ENCODE measurements around the gene APP. TPM values are rescaled to one million over a fixed set of nuclear protein-coding genes. Genes with fewer than 3 reads are reported as not detected.
A peak's percentile ranks its signal among the peaks of the same experiment; 100 is the strongest.

APP gene
- 100 to 1,000 TPM; 410 to 411 TPM for total RNA-seq
- long read RNA-seq, donor 1, transcript APP-201 (18 exons, 3,467 nt) = major isoform, 5 of 26 reads
- long read RNA-seq, donor 1, partial matches to known transcripts = 10 of 26 reads
- long read RNA-seq, donor 1, other reads (novel, unspliced or antisense) = 9 of 26 reads
- long read RNA-seq, donor 2, partial matches to known transcripts = 13 of 27 reads
- long read RNA-seq, donor 2, other reads (novel, unspliced or antisense) = 11 of 27 reads

DNA sequence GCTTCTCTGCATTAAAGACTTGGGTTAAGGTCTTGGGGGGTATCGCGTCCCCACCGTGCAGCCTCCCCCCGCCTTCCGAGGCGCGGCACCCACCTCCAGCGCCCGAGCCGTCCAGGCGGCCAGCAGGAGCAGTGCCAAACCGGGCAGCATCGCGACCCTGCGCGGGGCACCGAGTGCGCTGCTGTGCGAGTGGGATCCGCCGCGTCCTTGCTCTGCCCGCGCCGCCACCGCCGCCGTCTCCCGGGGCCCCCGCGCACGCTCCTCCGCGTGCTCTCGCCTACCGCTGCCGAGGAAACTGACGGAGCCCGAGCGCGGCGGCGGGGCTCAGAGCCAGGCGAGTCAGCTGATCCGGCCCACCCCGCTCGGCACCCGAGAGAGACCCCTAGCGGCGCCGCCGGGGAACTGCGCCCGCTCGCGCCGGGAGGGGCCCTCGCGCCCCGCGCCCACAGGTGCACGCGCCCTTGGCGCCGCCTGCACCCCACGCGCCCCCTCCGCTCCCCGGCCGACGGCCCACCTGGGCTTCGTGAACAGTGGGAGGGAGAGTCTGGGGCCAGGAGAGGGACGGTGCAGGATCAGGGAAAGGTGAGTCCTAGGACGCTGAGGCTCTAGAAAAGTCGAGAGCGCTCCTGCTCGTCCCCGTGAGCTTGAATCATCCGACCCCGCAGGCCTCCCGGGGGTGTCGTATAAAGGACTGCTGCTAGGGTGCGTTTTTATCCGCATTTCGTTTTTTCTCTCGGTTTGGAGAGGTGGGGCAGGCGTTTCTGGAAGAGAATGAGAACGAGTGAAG lies at the start of gene APP:
APP (minus strand) TSS at position 300 of the 787 bp plus-strand sequence; CDS start at position 150, 150 bp downstream.
- peak; percentile 96 for DNase-seq (ENCODE audit: low spot score)
- intact Hi-C loops (cut with DNase I) = loop anchor here in 1 of 2 donors (10.0 kb wide), 1 partner anchor 286 kb away; no protein-coding TSS in a partner anchor

DNA sequence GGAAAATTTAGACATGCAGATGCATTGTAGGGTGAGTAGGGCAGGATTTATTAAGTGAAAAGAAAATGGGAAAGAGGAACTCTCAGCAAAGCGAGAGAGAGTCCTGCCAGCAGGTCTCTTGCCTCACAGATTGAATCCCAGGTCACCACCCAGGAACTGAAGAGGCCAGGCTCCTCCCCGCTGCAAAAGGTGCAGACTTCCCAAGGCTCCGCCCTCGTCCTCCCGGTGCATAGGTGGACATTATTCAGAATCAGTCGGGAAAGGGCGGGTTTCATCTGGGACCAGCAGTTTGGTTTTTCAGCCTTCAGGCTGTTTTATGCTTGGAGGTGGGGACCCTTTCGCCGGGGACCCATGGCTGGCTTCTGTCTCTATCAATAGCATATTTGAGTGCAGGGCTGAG lies 41.6 kb upstream of the APP start:
- DNase-seq (ENCODE audit: low spot score) = no peak
- intact Hi-C loops (cut with DNase I) = no loop called here

DNA sequence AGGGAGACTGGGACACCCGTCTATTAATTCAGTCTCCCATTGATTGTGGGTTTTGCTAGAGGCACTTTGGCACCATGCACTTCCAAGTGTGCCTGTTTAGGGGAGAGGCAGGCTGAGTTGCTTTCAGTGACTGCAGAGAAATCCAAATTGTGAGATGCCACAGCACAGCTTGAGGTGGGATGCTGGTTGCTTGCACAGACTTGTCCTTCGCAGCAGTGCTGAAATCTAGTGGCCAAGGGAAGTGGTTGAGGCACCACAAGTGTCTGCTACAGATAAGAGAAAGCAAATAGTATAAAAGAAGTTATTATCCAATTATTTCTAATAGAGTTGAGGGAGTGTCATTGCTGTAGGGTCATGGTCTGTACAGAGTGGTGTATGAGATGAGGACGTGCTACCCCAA lies 40.0 kb upstream of the APP start:
- intact Hi-C loops (cut with DNase I) = no loop called here
- no peak for DNase-seq (ENCODE audit: low spot score)

DNA sequence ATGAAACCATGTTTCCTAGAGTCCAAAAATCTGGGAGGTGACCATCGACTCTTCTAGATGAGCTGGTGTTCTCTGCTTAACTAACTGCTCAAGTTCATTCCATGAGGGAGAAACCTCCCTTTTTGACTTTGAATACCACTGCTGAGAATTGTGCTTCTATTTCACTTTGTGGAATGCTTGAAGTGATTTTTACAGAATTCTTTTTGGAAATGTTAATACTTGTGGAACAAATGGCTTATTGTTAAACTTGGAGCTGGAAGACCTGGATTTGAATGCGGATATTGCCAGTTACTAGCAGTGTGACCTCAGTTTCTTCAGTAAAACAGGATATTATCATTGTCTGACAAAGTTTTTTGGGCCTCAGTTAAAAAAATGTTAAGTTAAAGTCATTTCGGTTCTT lies 36.5 kb upstream of the APP start:
- DNase-seq (ENCODE audit: low spot score) = no peak
- intact Hi-C loops (cut with DNase I) = no loop called here

DNA sequence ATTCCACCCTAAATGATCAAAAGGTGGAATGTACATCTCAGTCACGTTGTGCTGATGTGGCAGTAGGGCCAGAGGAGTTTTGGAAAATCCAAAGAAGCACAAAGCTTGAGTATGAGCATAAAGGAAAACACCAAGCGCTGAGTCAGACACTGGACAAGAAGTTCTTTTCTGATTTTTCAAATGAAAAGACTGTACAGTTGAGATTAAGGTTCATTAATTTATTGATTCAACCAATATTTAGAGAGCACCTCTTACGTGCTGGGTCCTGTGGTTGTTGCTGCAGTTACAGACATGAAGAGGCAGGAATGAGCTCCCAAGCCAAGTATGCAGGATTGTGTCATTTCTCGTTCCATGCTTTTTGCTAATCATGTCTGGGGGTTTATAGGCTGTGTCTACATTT lies 28.9 kb upstream of the APP start:
- intact Hi-C loops (cut with DNase I) = no loop called here
- DNase-seq (ENCODE audit: low spot score) = no peak

DNA sequence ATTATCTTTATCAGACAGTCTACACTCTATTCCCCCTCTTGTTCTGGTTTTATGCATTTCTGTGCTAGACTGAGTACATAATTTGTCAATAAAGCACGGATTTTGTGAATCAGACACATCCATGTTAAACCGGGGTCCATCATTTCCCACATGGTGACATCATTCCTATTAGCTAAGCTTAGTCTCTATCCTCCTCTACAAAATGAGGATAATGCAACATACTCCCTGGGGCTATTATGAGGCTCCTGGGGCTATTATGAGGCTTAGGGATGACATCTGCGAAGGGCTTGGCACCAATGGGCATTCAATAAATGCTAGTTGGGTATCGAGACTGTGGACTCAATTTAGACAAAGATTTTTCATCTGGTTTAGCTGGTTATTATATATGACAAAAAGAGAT lies 25.1 kb upstream of the APP start:
- intact Hi-C loops (cut with DNase I) = no loop called here
- no peak for DNase-seq (ENCODE audit: low spot score)

DNA sequence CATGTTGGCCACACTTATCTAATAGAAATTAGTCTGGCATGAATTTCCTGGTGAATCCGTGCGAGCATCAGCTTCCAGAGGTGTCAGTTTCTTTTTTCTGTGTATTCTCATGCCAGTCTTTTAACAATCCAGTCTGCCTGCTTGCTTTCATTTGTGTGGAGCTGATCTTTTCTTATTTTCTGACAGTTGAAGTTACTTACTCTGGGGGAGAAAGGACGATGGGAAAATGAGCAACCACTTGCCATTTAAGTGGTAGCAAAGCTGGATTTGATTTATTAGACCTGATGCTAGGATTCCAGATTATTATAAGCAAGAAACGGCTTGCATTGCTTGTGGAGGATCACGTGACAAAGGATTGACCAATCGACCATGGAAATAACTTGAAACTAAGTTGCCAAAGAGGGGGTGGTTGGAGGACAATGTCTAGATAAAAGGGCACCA lies 24.3 kb upstream of the APP start:
- no peak for DNase-seq (ENCODE audit: low spot score)
- intact Hi-C loops (cut with DNase I) = no loop called here

DNA sequence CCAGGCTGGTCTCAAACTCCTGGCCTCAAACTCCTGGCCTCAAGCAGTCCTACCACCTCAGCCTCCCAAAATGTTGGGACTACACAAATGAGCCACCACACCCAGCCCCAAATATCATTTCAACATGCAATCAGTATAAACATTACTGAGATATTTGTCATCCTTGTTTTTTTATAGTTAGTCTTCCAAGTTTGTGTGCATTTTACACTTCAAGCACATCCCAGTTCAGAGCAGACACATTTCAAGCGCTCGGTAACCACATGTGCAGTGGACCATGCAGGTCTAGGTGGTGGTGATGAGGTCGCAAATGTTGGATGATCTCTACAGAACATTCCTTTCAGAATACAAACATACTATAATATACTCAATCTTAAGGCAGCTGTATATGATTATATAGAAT lies 23.8 kb upstream of the APP start:
- DNase-seq (ENCODE audit: low spot score) = no peak
- intact Hi-C loops (cut with DNase I) = no loop called here

DNA sequence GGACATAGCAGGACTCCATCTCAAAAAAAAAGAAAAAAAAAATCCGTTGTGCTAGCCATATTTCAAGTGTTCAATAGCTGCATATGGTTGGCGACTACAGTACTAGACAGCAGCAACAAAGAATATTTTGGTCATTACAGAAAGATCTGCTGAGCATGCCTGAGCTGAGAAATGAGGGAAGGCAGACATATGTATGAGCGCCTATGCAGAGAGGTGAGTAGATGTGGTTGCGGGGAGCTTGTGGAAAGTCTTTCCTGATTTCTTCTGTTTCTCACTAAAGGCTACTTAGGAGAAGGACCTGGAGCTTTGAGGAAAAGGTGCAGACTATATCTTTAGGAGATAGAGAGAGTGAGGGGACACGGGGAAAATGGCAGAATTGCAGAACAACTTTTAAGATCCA lies 21.0 kb upstream of the APP start:
- intact Hi-C loops (cut with DNase I) = no loop called here
- DNase-seq (ENCODE audit: low spot score) = no peak

DNA sequence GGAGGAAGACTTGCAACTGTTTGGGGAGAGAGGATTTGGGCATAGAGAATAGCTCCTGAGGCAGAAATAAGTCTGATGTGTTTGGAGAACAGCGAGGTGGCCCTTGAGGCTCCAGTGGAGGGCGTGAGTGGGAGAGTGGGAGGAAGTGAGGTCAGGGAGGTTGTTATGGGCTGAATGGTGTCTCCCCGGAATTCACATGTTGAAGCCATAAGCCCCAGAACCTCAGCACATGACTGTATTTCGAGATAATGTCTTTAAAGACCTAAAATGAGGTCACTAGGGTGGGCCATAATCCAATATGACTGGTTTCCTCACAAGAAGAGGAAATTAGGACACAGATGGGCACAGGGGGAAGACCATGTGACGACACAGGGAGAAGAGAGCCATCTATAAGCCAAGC lies 17.9 kb upstream of the APP start:
- no peak for DNase-seq (ENCODE audit: low spot score)
- intact Hi-C loops (cut with DNase I) = no loop called here

DNA sequence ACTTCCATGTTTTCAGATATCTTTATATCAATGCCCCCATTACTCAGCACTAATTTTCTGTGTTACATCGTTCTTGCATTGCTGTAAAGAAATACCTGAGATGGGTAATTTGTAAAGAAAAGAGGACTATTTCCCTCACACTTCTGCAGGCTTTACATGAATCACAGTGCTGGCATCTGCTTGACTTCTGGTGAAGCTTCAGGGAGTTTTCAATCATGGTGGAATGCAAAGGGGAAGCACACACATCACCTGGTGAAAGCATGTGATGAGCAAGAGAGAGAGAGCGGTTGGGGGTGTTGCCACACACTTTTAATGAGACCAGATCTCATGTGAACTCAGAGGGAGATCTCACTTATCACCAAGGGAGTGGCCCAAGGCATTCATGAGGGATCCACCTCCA lies 14.9 kb upstream of the APP start:
- intact Hi-C loops (cut with DNase I) = no loop called here
- no peak for DNase-seq (ENCODE audit: low spot score)

DNA sequence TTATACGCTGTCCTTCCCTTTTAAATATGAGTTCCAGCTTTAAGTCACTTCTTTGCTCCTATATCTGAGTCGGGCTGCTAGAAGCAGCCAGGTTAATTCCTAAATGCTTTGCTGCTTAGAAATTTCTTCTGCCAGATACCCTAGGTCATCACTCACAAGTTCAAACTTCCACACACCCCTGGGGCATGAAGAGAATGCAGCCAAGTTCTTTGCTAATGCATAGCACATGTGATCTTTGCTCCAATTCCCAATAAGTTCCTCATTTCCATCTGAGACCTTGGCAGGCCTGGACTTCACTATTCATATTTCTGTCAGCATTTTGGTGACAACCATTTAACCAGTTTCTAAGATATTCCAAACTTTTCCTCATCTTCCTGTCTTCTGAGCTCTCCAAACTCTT lies 14.5 kb upstream of the APP start:
- intact Hi-C loops (cut with DNase I) = no loop called here
- no peak for DNase-seq (ENCODE audit: low spot score)

DNA sequence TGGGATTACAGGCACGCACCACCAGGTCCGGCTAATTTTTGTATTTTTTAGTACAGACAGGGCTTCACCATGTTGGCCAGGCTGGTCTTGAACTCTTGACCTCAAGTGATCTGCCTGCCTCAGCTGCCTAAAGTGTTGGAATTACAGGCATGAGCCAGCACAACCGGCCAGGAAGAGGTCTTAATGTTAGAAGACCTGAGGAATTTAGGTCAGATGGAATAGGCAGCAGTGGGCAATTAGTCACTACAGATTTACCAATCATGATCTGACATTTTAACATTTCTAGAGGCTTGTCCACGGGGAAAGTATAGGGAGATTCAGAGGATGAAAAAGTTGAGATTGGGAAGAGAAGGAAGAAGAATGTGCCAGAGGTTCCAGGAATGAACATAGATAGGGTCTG lies 8.9 kb upstream of the APP start:
- no peak for DNase-seq (ENCODE audit: low spot score)
- intact Hi-C loops (cut with DNase I) = loop anchor here in 1 of 2 donors (10.0 kb wide), 1 partner anchor 295 kb away; no protein-coding TSS in a partner anchor

DNA sequence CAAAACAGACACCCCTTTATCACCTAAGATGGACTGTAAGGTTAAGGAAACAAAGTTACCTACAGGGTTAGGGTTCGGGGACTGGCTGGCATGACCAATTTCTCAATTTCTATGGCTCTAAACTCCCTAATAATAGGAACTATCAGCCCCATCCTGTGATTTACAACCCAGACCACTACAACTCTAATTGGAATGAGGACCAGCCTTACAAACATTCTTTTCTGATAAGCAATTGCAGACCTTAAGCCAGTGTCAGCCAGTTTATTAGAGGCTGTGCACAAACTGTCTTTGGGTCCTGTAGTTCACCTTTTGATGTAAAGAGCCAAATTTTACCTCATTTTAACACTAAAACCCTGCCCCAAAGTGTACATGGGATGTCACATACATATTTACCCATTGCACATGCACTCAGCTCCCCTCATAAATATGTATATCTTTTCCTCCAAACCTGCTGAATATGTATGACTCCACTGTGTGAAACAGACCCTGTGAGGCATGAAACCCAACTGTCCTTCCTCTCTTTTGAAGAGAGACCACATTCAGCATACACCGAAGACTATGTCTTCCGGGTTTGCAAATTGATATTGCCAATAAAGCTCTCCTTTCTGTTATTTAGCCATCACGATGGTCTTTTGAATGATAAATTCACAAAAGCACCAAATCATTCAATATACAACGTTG lies 7.3 kb upstream of the APP start:
- DNase-seq (ENCODE audit: low spot score) = no peak
- intact Hi-C loops (cut with DNase I) = loop anchor here in 1 of 2 donors (10.0 kb wide), 1 partner anchor 293 kb away; no protein-coding TSS in a partner anchor

DNA sequence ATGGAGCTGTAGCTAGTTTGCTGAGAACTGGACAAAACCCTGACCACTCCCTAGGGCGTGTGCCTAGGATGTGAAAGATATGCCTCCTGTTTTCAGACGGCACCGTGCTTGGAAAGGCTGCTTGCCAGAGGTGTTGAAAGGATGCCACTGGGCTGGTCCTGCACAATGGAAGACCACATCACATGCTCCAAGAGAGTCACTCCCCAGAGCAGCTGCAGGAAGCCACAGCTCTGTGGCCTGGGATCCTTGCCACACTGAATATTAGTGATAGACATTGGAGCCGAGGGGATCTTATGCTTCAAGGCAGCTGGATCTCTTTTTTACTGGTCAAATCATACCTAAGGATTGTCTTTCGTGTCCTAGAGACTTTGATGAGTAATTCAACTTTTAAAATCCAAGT lies 6.6 kb upstream of the APP start:
- intact Hi-C loops (cut with DNase I) = loop anchor here in 1 of 2 donors (10.0 kb wide), 1 partner anchor 292 kb away; no protein-coding TSS in a partner anchor
- DNase-seq (ENCODE audit: low spot score) = no peak

DNA sequence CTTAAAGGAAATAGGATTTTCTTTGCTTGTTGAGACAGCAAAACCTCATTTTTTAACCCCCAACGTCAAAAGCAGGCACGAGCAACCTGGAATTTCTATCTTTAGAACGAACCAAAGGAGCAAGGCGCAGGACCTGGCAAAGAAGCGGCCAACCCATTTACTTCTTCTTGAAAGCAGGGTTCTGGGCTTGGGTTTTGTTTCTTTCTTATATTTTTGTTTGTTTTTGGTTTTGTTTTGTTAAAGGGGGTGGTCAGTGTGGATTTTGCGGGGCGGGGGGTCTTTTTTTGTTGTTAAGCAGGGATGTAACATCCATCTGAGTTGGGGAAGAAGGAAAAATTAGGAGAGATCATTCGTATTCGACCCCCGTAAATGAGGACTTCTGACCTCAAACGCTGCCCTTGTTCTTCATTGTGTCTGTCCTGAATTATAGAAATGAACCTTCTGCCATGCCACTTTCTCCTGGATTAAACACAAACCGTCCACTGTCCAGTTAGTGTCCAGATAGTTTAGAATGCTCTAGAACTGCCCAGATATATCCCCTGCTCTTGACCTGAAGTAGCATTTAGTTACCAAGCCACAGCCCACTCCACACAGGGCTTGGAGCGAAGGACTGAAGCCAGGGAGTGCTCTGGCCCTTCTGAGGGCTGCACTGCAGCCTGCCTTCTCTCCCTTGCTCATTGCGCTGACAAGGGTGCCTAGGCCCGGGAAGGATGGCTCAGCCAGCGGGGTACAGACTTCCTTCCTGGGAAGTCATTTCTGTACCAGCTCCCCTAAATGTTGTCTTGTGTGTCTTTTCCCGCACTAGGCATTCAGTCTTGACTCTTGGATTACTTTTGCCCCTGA lies 909 bp upstream of the APP start:
- intact Hi-C loops (cut with DNase I) = loop anchor here in 1 of 2 donors (10.0 kb wide), 1 partner anchor 287 kb away; no protein-coding TSS in a partner anchor

DNA sequence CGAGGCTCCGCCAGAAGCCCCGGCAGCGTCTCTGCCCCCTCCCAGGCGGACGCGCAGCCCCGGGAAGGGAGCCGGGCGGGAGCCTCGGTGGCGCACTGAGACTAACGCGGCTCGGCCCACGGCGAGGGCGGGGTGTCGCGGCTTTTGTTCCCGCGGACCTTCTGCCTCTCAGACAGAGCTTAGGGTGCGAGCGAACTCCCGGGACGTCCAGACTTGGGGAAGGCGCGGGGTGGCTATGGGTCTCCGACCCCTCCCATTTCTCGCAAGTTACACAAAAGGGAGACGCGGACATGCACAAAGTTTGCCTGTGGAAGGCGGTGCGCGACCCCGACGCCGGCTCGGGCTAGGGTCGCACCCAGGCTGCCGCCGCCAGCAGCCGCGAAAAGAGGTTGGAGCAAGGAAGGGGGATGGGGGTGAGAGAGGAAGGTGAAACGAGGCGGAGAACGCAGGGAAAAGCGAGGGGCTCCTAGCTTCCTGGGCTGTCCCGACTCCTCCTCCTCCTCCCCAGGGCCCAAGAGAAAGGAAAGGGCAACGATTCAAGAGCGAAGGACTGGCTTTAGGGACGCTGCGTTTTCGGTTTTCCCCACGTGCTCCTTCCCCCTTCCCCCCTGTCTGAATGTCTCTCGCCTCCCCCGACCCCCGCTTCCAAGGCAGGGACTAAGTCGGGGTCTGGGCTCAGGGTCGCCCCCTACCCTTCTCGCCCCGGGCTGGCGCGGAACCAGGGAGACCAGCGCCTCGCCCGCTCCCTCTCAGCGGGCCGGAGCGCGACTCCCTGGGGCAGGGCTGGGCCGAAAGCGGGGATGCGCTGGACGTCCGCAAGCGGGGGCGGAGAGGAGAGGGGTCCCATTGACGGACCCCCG lies 729 bp downstream of the APP start:
- intact Hi-C loops (cut with DNase I) = loop anchor here (10.0 kb wide), 1 partner anchor 285 kb away; no protein-coding TSS in a partner anchor
- peak; percentile 85 for DNase-seq (ENCODE audit: low spot score)

More for the DNA sequence above, 909 bp upstream of the APP start:
- DNase-seq (ENCODE audit: low spot score) = no peak

DNA sequence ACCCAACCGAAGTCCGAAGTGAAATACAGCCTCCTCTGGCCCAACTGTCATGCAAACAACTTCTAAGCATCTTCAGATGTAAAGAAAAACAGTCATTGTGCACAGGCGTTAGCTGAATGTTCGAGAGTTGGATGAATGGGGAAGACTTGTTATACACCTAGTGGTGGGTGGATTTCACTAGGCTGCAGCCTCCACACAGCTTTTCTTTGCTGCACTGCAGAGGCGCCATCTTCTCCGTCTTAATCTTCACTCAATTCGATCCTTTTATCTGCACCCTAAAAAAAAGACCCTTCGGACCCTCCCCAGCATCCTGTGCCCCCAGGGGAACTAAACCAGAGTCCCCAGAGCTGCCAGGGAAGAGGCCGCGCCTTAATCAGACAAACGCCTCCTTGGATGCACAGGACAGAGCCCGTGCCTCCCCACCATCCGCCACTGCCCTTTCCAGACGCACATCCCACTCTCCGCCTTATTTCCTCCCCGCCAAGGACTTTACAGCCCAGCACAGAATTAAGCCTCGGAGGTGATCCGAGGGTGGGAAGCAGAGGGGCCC lies 1.4 kb downstream of the APP start:
- DNase-seq (ENCODE audit: low spot score) = no peak
- intact Hi-C loops (cut with DNase I) = loop anchor here in 1 of 2 donors (10.0 kb wide), 1 partner anchor 284 kb away; no protein-coding TSS in a partner anchor
